HL-60/S4 (cell line): Measurements from ENCODE around the gene RPL37.
"Not testable (repeated sequence)": the region's sequence is repeated elsewhere in the genome, so short reads cannot be mapped to it uniquely, and the experiment has no call there.

Source experiments
- in situ Hi-C: fragments of 300-500 bp; cut with MboI; formaldehyde crosslinking; loops from 2 replicates; pipeline ENCODE4 v1.14.3; 2022; ENCODE audit warnings: low sequenced_read_pairs

The RPL37 gene

DNA sequence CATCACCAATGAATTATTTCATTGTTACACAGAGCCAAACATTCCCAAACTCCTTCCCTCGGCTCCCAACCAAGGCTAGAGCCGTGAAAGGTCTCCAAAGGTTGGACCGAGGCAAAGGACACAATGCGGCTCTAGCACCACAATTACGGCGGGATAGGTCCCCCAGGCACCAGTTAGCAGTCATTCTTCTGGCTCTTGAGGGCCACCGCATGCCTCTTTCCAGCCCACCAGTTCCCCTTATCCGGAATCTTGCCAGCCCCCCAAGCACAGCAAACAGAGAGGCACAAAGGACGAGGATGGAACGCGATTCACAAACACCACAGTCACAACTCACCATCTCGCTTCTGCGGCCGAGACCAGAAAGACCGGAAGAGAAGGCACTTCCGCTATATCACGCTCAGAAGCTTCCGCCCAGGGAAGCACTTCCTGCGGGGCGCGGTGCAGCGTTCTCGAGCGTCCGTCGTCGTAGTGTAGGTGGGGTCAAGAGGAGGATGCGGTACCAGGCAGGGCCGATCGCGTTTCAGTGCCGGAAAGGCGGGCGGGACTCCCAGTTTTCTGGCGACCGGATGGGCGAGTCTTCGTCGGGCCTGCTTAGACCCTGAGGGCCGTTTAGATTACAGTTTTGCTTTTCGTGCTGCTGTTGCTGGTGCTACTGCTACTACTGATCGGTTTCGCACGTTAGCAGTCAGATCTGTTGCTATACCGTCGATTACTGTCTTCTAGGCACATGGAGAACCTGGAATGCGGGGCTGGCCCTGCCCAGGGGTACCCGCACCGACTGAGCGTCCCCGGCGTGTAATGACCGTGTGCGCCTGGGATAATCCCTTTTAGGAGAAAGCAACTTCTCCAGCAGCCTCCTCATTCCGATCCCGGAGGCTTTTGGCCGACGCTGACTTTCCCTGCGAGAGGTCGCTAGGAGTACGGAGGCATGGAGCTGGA, at the start of gene RPL37:
TSS of gene RPL37 (minus strand) at position 374 of the 939 bp plus-strand sequence. CDS start at position 337, 37 bp downstream.
- in situ Hi-C loops, result no loop called here

DNA sequence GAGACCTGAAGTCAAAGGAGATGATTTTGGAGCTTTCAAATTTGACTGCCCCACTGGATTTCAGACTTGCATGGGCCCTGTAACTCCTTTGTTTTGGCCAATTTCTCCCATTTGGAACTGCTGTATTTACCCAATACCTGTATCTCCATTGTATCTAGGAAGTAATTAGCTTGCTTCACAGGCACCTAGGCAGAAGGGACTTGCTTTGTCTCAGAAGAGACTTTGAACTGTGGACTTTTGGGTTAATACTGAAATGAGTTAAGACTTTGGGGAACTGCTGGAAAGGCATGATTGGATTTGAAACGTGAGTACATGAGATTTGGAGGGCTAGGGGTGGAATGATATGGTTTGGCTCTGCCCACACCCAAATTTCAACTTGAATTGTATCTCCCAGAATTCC, 48.0 kb upstream of the RPL37 start:
- in situ Hi-C loops, result loop anchor here (25.0 kb wide), 2 partner anchors 1171 to 1296 kb away; no protein-coding TSS in a partner anchor

DNA sequence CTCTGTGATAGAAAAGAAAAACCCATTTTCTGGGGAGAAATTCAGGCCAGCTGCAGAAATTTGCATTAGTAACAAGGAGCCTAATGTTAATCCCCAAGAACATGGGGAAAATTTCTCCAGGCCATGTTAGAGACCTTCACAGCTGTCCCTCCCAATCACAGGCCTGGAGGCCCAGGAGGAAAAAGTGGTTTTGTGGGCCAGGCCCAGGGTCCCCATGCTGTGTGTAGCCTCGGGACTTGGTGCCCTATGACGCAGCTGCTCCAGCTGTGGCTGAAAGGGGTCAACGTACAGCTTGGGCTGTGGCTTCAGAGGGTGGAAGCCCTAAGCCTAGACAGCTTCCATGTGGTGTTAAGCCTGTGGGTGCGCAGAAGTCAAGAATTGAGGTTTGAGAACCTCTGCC, 47.3 kb upstream of the RPL37 start:
- in situ Hi-C loops, result loop anchor here (25.0 kb wide), 2 partner anchors 1170 to 1295 kb away; no protein-coding TSS in a partner anchor

DNA sequence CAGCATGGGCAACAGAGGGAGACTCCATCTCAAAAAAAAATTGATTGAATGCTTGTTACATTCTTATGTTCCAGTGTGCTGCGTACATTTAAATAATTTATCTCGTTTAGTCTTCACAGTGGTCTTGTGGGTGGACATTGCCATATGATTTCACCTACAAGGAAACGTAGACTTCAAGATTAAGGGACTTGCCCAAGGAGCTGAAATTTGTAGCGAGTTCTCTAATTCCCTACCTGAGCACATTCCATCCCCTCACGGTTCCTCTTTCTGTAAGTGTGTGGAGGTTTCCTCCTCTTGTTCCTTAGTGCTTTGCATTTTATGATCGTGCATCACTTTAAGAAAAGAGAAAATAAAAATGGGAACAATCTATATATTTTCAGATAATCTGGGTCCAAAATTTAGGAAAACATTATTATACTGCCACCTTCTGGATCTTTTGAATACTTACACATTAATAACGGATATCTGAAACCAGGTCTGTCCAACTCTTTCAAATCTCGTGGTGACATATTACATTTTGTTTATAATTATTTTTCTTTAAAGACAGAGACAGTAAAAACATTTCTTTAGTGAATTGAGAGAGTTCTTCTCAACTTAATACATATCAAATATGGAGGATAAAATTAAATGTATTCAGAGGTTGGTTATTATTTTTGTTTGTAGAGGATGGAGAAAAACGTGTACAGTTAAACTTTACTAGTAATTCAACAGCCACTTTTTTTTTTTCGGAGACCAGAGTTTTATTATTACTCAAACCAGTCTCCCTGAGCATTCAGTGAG, 44.3 kb upstream of the RPL37 start:
- in situ Hi-C loops, result loop anchor here (25.0 kb wide), 2 partner anchors 1167 to 1292 kb away; no protein-coding TSS in a partner anchor

DNA sequence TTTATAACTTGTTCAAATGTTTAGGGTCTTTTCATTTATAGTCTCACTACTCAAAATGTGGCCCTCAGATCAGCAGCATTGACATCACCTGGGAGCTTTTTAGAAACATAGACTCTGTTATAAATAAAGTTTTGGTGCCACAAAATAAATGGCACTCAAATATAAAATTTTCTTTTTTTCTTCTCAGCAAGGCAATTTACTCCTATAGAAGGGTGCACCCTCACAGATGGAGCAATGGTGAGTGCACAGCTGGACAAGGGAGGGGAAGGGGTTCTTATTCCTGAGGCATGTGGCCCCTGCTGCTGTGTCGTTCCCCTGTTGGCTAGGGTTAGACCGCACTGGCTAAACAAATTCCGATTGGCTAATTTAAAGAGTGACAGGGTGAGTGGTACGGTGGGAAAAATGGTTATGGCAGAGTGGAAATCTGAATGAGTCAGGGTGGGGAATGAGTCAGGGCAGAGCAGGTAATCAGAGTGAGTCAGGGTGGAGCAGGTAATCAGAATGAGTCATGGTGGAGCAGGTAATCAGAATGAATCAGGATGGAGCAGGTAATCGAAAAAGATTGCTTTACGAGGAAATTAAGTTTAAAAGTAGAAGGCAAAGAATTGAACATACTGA, 42.5 kb upstream of the RPL37 start:
- in situ Hi-C loops, result loop anchor here (25.0 kb wide), 2 partner anchors 1165 to 1290 kb away; no protein-coding TSS in a partner anchor

DNA sequence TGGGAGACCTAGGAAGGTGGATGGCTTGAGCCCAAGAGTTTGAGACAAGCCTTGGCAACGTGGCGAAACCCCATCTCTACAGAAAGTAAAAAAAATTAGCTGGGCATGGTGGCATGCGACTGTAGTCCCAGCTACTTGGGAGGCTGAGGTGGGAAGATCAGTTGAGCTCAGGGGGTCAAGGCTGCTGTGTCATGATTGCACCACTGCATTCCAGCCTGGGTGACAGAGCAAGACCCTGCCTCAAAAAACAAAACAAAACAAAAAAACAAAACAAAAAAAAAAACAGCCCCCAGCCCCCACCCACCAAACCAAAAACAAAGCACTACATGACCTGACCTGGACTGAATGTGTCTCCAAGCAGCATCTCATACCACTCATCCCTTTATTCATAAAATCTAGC, 40.9 kb upstream of the RPL37 start:
- in situ Hi-C loops, result loop anchor here (25.0 kb wide), 2 partner anchors 1164 to 1289 kb away; no protein-coding TSS in a partner anchor

DNA sequence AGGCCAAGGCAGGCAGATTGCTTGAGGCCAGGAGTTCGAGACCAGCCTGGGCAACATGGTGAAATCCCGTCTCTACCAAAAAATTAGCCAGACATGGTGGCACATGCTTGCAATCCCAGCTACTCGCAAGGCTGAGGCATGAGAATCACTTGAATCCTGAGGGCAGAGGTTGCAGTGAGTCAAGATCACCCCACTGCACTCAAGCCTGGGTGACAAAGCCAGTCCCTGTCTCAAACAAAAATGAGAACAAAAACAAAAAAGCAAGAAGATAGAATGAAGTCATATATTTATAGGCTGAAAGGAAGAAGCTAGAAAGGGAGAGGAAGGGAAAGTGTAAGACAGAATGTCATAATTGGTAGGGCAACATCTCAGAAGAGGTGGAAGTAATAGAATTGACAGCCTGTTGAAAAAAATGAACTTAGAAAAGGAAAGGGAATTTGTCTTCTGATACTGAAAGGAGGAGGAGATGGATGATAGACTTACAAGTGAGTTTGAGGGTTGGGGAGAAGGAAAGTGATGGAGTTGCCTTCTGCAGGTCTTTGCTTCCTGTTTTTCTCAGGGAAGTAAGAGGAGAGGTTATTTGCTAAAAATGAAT, 38.4 kb upstream of the RPL37 start:
- in situ Hi-C loops, result no loop called here

DNA sequence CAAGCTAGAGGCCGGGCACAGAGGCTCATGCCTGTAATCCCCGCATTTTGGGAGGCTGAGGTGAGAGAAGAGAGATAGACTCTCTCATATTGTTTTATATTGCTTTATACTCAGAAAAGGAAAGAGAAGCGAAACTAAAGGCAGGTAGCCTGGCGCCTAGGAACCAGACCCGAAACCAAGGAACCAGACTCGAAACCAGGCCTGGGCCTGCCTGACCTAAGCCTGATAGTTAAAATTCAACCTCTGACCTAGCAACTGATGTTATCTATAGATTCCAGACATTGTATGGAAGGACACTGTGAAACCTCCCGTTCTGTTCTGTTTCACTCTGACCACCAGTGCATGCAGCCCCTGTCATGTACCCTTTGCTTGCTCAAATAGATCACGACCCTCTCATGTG, 37.2 kb upstream of the RPL37 start:
- in situ Hi-C loops, result not testable (repeated sequence)

DNA sequence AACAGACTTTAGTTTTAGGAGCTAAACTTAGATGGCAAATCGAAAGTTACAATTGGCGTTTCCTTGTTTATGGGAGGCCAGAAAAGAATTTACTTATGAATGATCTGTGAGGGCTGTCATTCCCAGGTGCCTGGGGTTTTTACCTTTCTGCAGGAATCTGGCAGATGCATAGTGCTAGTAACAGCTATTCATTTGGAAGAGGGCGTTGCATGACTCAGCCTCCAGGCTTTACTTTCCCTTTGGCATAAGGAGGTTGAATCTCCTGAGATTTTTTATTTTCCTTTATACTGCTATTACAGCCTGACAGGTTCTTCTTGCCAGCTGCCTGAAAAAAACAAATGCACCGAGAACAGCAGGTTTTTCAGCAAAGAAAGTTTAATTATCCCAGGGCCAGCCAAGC, 36.2 kb upstream of the RPL37 start:
- in situ Hi-C loops, result no loop called here

DNA sequence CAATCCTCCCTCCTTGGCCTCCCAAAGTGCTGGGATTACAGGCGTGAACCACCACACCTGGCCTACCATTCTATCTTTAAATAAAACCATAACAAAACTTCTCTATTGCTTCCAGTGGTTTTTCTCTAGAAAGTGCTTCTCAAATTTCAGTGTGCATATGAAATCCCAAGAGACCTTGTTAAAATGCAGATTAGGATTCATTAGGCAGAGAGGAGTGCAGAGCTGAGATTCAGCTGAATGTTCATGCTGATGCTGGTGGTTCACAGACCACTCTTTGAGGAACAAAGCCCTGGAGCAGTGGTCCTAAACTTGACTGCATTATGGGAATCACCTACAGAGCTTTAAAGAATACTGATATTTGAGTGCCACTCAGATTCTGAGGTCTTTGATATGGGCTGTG, 34.4 kb upstream of the RPL37 start:
- in situ Hi-C loops, result no loop called here

DNA sequence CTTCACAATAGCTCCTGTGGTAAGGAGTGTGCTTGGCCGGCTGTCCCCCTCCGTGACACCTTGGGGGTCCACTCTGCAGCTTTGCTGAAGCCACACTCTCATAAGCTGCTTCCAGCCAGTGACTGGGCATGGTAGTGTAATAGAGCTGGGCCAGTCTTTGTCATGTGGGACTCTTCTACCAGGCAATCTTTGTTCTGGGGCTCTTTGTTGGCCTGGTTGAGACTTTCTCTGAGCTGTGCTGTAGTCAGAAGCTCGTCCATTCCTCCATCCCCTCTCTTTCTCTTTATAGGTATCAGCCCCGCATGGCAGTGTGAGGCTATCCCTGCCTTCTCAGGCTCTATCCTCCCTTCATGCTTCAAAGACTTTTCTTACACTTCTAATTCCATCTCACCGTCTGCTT, 31.8 kb upstream of the RPL37 start:
- in situ Hi-C loops, result no loop called here

DNA sequence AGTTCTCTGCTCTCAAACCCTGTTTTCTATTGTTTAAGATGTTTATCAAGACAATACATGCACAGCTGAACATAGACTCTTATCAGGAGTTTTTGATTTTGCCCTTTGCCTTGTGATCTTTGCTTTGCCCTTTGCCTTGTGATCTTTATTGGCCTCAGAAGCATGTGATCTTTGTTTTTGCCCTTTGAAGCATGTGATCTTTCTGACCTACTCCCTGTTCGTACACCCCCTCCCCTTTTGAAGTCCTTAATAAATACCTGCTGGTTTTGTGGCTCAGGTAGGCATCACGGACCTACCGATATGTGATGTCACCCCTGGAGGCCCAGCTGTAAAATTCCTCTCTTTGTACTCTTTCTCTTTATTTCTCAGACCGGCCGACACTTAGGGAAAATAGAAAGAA, 30.0 kb upstream of the RPL37 start:
- in situ Hi-C loops, result not testable (repeated sequence)

DNA sequence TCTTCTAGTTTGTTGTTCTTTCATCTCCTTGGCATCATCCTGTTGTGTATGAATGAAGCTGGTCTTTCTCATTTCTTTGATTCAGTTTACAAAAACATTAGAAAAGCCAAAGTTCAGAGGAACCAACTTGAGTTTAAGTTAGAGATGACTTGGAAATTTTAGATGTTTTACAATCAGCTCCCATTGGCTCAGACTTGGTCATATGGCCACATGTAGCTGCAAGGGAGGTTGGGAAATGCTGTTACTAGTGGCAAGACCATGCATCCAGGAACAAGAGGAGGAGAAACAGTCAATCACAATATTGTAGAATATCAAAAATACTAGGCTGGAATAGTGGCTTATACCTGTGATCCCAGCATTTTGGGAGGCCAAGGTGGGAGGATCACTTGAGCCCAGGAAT, 25.7 kb upstream of the RPL37 start:
- in situ Hi-C loops, result no loop called here

DNA sequence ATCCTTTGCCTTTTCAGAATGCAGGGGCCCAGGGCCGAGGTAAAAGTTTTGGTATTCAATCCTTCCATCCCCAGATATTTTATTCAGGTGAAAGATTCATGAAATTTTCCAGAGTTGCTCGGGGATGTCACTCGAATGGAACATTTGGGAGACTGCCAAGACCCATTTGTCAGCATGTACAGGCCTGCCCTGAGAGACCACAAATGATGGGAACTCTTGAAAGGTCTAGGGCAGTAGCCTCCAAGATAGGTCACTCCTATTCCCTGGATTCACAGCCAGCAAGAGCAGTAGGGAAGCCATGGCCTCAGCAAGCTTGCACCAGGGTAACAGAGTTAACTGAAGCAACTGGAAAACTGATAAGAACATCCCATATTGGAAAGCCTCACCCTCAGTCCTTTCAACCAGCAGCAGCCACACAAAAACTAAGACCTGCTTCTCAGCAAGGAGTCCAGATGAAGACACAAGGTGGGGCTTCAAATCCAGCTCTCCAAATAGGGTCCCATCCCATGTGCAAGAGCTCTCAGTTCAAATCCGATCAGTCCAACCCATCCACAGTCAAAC, 18.7 kb upstream of the RPL37 start:
- in situ Hi-C loops, result no loop called here

DNA sequence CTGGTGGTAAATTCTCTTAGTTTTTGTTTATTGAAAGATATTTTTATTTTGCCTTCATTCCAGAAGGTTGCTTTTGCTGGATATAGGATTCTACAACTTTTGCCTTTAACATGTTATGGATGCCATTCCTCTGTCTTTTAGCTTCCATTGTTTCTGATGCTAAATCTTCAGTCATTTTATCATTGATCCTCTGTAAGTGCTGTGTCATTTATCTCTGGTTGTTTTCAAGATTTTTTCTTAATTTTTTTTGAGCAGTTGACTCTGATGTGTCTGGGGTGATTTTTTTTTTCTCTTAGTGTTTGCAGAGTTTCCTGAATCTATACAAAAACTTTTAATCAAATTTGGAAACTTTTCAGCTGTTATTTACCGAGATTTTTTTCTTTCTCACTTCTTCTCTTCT, 12.5 kb upstream of the RPL37 start:
- in situ Hi-C loops, result no loop called here

DNA sequence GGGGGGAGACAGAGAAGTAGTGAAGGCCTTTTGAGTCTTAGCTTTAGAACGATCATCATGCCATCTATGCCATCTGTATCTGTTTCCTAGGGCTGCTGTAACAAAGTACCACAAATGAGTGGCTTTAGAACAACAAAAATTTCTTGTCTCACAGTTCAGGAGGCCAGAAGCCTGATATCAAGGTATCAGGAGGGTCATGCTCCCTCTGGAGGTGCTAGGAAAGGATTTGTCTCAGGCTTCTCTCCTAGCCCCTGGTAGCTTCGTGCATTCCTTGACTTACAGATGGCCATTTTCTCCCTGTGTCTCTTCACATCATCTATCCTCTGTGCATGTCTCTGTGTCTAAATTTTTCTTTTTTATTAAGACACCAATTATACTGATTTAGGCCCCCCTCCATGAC, 11.3 kb upstream of the RPL37 start:
- in situ Hi-C loops, result no loop called here

DNA sequence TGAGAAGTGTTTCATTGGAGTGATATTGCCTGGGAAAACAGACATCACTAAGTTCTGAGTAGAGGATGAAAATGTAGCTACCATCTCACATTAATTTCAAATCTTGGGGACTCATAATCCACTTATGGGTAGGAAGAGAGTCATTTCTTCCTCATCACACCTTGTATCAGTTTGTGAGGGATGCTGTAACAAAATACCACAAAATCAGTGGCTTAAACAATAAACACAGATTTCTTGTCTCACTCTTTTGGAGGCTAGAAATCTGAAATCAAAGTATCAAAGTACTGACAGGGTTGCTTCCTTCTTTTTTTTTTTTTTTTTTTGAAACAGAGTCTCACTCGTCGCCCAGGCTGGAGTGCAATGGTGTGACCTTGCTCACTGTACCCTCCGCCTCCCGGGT, 9.5 kb upstream of the RPL37 start:
- in situ Hi-C loops, result no loop called here

DNA sequence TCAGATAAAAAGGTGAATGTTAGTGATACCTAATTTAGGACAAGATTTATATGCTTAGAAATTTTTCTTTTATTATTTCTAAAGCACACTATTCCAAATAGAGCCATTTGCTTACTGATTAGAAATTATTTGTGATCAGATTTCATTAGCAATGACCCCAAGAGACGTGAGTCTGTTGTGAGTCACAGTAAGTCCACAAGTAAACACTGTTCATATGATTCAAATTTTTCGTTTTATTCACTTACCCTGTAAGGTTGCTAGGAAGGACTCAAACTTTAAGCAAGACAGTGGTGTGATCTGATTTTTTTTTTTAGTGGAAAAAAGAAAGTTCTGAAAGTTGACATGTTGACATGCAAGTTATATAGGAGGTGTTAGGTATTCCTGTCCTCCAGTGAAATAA, 7.3 kb upstream of the RPL37 start:
- in situ Hi-C loops, result no loop called here

DNA sequence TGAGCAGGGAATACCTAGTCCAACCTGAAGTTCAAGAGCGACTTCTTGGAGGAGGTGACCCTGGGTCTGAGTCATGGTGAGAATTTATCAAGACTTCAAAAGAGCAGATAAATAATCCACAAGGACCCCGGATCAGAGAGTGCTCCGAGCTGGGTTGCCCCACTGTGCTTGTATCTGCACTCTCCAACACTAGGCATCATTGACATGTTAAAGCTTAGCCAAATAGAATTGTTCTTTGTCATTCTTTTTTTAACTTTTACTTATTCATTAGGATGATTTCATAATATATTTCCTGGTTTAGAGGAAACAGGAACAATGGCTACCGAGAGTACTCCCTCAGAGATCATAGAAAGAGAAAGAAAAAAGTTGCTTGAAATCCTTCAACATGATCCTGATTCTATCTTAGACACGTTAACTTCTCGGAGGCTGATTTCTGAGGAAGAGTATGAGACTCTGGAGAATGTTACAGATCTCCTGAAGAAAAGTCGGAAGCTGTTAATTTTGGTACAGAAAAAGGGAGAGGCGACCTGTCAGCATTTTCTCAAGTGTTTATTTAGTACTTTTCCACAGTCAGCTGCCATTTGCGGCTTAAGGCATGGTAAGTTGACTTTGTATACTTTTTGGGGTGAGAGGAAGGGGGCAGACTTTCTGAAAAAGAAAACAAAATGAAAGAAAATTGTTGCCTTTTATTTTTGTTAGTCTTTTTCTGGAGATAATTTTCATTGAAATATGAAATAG, 6.2 kb upstream of the RPL37 start, which contains the start of gene CARD6:
TSS of gene CARD6 (plus strand) at position 300 of the 738 bp plus-strand sequence. CDS start at position 316, 16 bp downstream.
- in situ Hi-C loops, result no loop called here

DNA sequence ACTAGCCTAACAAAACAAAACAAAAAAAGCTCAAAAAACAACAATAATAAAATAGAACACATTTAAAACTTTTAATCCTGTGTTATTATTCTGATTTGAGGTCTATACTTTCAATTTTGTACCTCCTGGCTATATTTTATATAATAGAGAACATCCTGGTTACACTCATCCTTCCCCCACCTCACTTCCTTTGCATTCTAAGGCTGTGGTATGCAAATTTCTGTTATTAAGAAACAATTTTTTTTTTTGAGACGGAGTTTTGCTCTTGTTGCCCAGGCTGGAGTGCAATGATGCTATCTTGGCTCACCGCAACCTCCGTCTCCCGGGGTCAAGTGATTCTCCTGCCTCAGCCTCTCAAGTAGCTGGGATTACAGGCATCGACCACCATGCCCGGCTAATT, 3.1 kb upstream of the RPL37 start:
- in situ Hi-C loops, result no loop called here
